ENCODE data around the gene KRTAP9-9.
"Not testable (repeated sequence)": the region's sequence is repeated elsewhere in the genome, so short reads cannot be mapped to it uniquely, and the experiment has no call there.

Gene KRTAP9-9

GRCh38 chr17:41267711-41268110 is 12.5 kb downstream of the KRTAP9-9 start:
- DNase-seq = no peak

GRCh38 chr17:41271323-41271722 is 16.1 kb downstream of the KRTAP9-9 start:
- DNase-seq = not testable (repeated sequence)

GRCh38 chr17:41271858-41272257 is 16.7 kb downstream of the KRTAP9-9 start:
- no peak for DNase-seq

GRCh38 chr17:41275648-41276190 is 20.5 kb downstream of the KRTAP9-9 start, which contains the start of gene KRTAP9-7:
Gene KRTAP9-7, plus strand, starts transcription at chr17:41275698. Its CDS starts 0 bp downstream, at chr17:41275698.
- not testable (repeated sequence) for DNase-seq

- no peak for DNase-seq
Measured at GRCh38 chr17:41278176-41278955, 23.2 kb downstream of the KRTAP9-9 start.

- DNase-seq = no peak
Measured at GRCh38 chr17:41284043-41284442, 28.9 kb downstream of the KRTAP9-9 start.

- DNase-seq = no peak
Measured at GRCh38 chr17:41284546-41284945, 29.4 kb downstream of the KRTAP9-9 start.

- DNase-seq = no peak
Measured at GRCh38 chr17:41287050-41287449, 31.9 kb downstream of the KRTAP9-9 start.

GRCh38 chr17:41294016-41294415 is 38.8 kb downstream of the KRTAP9-9 start:
- DNase-seq = no peak

- no peak for DNase-seq
Measured at GRCh38 chr17:41296846-41297245, 41.7 kb downstream of the KRTAP9-9 start.

- no peak for DNase-seq
Measured at GRCh38 chr17:41298458-41299135, 43.4 kb downstream of the KRTAP9-9 start.

GRCh38 chr17:41301204-41301790 is 46.1 kb downstream of the KRTAP9-9 start:
- no peak for DNase-seq

GRCh38 chr17:41301916-41302901 is 47.0 kb downstream of the KRTAP9-9 start, which contains the start of gene KRTAP29-1:
Gene KRTAP29-1, minus strand, starts transcription at chr17:41302851. Its CDS starts 0 bp downstream, at chr17:41302851.
- no peak for DNase-seq

- DNase-seq = no peak
Measured at GRCh38 chr17:41302981-41303380, 47.8 kb downstream of the KRTAP9-9 start.

- DNase-seq = no peak
Measured at GRCh38 chr17:41304091-41304490, 48.9 kb downstream of the KRTAP9-9 start.

Measured in SHP77 (cell line).